Glutamatergic neuron (in vitro differentiated cells): ENCODE measurements around the gene PIEZO1. TPM values are rescaled to one million over a fixed set of nuclear protein-coding genes. Genes with fewer than 3 reads are reported as not detected.

Experiments used
- DNase-seq: peaks from one replicate; pipeline ENCODE4 v3.0.0; 2022
- H3K27ac Mint-ChIP-seq: one replicate; pipeline ENCODE4 v1.8.0; 2020; ENCODE audit warnings: mild to moderate bottlenecking, mixed read lengths, inconsistent platforms; ENCODE audit not compliant: unreplicated experiment
- H3K27me3 Mint-ChIP-seq: one replicate; pipeline ENCODE4 v1.8.0; 2020; ENCODE audit warnings: mild to moderate bottlenecking, moderate library complexity, mixed read lengths, inconsistent platforms; ENCODE audit not compliant: unreplicated experiment
- H3K36me3 Mint-ChIP-seq: one replicate; pipeline ENCODE4 v1.8.0; 2020; ENCODE audit warnings: mild to moderate bottlenecking, mixed read lengths, inconsistent platforms; ENCODE audit not compliant: unreplicated experiment
- H3K4me1 Mint-ChIP-seq: one replicate; pipeline ENCODE4 v1.8.0; 2020; ENCODE audit warnings: mild to moderate bottlenecking, low read depth, mixed read lengths, inconsistent platforms; ENCODE audit not compliant: unreplicated experiment
- H3K4me3 Mint-ChIP-seq: one replicate; pipeline ENCODE4 v1.8.0; 2020; ENCODE audit warnings: mild to moderate bottlenecking, mixed read lengths, inconsistent platforms; ENCODE audit not compliant: unreplicated experiment
- H3K9me3 Mint-ChIP-seq: one replicate; pipeline ENCODE4 v1.8.0; 2020; ENCODE audit warnings: mild to moderate bottlenecking, moderate library complexity, mixed read lengths, inconsistent platforms; ENCODE audit not compliant: unreplicated experiment
- total RNA-seq: library from RNA; stranded (reverse); fragmentation: NEBNext Ultra II Directional; extraction: Animal tissue kit (Norgen Biotek cat#: 25700); gene quantifications from one replicate; pipeline ENCODE4 v1.2.1, GENCODE V29; 2021; ENCODE audit not compliant: unreplicated experiment
- TF ChIP-seq, protein P1 (sequence below): fragments of 200-600 bp; sonication (generic); IDR thresholded peaks from one replicate; pipeline ENCODE4 v1.5.0; 2021; ENCODE audit not compliant: partially characterized antibody, unreplicated experiment

PIEZO1 gene
- total RNA-seq, 1 donor from 2014 or later, result 12.3 TPM

DNA sequence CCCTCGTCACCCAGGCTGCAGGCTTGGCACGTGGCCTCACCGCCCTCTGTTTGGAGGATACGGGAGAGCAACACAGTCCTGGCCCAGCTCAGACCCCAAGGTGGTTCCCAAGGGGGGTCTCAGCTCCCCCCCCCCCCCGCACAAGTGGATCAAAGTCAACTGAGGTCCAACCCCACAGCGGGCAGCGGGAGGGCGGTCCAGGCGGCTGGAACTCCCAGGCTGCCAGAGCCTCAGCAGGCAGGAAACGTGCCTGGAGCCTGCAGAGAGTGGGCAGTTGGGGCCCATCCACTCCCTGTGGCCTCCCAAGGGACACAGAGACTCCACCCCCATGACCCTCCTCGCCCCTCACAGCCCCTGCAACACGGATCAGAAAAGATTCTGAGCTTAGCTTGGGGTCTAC is 36.7 kb downstream of the PIEZO1 start:
- peaks cover 1% of the 10 kb centered on the region for H3K4me1 Mint-ChIP-seq
- peaks cover 8% of the 10 kb centered on the region for H3K27me3 Mint-ChIP-seq
- no peak overlapping the region for H3K4me3 Mint-ChIP-seq
- TF ChIP-seq, protein P1, sequence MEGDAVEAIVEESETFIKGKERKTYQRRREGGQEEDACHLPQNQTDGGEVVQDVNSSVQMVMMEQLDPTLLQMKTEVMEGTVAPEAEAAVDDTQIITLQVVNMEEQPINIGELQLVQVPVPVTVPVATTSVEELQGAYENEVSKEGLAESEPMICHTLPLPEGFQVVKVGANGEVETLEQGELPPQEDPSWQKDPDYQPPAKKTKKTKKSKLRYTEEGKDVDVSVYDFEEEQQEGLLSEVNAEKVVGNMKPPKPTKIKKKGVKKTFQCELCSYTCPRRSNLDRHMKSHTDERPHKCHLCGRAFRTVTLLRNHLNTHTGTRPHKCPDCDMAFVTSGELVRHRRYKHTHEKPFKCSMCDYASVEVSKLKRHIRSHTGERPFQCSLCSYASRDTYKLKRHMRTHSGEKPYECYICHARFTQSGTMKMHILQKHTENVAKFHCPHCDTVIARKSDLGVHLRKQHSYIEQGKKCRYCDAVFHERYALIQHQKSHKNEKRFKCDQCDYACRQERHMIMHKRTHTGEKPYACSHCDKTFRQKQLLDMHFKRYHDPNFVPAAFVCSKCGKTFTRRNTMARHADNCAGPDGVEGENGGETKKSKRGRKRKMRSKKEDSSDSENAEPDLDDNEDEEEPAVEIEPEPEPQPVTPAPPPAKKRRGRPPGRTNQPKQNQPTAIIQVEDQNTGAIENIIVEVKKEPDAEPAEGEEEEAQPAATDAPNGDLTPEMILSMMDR, result no peak
- no peak overlapping the region for H3K27ac Mint-ChIP-seq
- no peaks in the 10 kb centered on the region for H3K36me3 Mint-ChIP-seq
- no peak for DNase-seq
- H3K9me3 Mint-ChIP-seq, result peaks cover 4% of the 10 kb centered on the region

DNA sequence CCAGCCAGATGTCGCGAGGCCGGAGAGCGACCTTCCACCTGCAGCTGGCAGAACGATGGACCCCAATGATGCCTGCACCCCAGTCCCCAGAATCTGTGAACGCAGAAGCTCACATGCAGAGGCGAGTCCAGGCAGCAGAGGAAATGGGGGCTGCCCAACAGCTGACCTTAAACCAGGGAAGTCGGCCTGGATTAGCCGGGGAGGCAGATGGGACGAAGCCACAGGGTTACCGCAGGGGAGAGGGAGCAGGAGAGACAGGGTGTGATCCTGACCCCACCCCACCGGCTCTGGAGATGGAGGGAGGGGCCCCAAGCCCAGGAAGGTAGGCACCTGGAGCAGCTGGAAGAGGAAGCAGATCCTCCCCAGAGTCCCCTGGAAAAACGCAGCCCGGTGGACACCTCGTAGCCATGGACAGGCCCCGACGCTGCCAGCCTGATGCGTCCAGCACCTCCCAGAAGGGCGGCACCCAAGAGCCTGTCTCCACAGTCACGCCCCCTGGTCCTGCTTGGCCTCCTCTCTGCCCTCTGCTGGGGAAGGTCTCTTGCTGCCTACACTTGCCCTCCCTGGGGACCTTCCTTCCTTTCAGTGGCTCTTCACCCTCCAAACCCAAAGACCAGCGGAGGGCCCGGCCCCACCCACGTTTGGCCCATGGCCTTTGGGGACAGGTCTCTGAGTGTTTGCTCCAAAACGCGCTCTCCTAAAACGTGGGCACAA is 37.3 kb downstream of the PIEZO1 start:
- H3K27ac Mint-ChIP-seq, result no peak overlapping the region
- no peak overlapping the region for H3K4me3 Mint-ChIP-seq
- H3K9me3 Mint-ChIP-seq, result peaks cover 4% of the 10 kb centered on the region
- no peak for DNase-seq
- H3K4me1 Mint-ChIP-seq, result peaks cover 1% of the 10 kb centered on the region
- H3K36me3 Mint-ChIP-seq, result no peaks in the 10 kb centered on the region
- H3K27me3 Mint-ChIP-seq, result peaks cover 8% of the 10 kb centered on the region
- TF ChIP-seq, protein P1, result no peak

DNA sequence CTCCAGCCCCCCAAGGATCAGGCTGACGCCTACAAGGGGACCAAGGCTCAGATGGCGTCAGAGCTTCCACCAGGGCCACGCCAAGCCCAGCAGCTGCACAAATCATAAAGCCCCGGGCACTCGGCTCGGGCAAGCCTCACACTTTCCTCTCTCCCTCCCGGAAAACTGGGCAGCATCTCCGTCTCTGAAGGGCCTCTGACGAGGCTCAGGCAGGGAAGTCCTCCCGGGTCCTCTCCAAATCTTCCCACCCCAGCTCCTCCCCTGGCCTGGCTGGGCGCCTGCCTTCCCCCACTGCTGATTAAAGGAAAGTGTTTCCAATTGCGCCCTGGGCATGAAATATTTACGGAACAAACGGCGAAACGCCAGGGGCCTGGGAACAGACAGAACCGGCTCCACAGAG is 38.5 kb downstream of the PIEZO1 start:
- Mint-ChIP-seq H3K9me3 (peaks cover 5% of the 10 kb centered on the region), H3K4me3 (no peak overlapping the region), H3K27me3 (peaks cover 8% of the 10 kb centered on the region), H3K4me1 (peaks cover 1% of the 10 kb centered on the region), H3K36me3 (no peaks in the 10 kb centered on the region), H3K27ac (no peak overlapping the region)
- no peak for DNase-seq
- TF ChIP-seq, protein P1, result no peak

DNA sequence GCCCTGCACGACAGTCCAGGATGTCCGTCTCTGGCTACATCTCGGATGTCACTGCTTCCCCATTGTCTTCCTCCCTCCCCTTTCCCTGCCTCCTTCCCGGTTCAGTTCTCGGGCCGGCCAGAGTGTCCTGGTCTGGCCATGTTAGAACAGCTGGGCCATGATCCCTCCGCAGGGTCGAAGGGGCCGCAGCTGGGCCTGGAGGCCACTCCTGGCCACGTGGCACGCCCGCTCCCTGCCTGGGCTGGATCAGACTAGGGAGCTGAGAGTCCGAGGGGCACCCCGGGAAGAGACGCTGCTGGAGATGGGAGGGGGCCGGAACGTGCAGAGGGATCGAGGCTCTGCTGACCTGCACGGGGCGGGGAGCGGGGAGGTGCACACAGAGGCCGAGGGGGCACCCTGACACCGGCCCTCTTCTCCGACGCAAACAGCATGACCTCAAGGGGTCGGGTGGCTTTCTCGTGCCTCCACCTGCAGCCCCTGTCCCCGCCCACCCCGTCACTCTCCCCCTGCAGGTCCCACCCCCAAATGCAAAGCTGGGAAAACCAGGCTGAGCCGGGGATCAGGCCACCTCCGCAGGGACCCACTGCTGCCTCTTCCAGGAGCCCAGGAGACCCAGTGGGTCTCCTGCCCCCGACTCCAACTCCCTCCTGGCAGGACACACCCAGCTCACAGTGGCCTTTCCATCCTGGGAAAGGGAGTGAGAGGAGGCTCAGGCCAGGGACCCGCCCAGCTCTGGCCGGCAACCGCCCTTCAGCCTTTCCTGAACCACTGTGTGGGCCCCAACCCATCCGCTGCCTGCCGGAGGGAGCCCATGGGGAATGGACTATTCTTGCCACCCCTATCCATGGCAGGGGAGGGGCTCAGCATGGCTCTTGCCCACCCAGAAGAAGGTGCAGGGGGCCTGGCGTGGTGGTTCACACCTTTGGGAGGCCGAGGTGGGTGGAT is 40.2 kb downstream of the PIEZO1 start:
- Mint-ChIP-seq H3K27me3 (peaks cover 12% of the 10 kb centered on the region), H3K36me3 (no peaks in the 10 kb centered on the region), H3K27ac (no peak overlapping the region), H3K9me3 (peaks cover 6% of the 10 kb centered on the region), H3K4me3 (no peak overlapping the region), H3K4me1 (peaks cover 1% of the 10 kb centered on the region)
- no peak for DNase-seq
- TF ChIP-seq, protein P1, result no peak
